Fibroblast of villous mesenchyme (primary cell): ENCODE data around the gene LMO1. TPM values are rescaled to one million over a fixed set of nuclear protein-coding genes. Genes with fewer than 3 reads are reported as not detected.

Experiments used
- DNase-seq: peaks from one replicate; pipeline ENCODE4 v3.0.0-alpha.2; 2010; ENCODE audit warnings: low read depth
- H3K4me3 ChIP-seq: 2 replicates; pipeline ENCODE4 v1.5.1; 2011; ENCODE audit warnings: low read depth, mild to moderate bottlenecking, low read length
- total RNA-seq: library from RNA; depleted of rRNA; stranded (reverse); fragments of >200 nt; gene quantifications from 2 replicates; pipeline ENCODE4 v1.2.3, GENCODE V29; 2012
- TF ChIP-seq, protein P1 (sequence below): IDR thresholded peaks from 2 replicates; pipeline ENCODE4 v1.5.1; 2012; ENCODE audit warnings: low read depth, mild to moderate bottlenecking, low read length; ENCODE audit not compliant: insufficient read depth

Gene LMO1
- total RNA-seq, 1 donor: not detected

DNA sequence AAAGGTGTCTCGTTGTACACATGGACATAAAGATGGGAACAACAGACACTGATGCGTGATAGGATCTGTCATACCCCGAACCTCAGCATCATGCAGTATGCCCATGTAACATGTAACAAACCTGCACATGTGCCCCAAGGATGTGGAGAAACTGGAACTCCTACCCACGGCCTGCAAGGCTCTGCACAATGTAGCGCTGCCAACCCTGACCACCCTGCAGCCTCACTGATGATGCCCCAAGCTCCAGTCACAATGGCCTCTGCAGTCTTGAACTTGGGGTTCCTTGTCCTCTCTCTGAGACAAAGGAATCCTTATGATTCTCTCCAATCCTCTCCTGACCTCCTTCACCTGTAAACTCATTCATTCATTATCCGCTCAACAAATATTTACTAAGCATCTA lies 14.2 kb downstream of the LMO1 start:
- TF ChIP-seq, protein P1, sequence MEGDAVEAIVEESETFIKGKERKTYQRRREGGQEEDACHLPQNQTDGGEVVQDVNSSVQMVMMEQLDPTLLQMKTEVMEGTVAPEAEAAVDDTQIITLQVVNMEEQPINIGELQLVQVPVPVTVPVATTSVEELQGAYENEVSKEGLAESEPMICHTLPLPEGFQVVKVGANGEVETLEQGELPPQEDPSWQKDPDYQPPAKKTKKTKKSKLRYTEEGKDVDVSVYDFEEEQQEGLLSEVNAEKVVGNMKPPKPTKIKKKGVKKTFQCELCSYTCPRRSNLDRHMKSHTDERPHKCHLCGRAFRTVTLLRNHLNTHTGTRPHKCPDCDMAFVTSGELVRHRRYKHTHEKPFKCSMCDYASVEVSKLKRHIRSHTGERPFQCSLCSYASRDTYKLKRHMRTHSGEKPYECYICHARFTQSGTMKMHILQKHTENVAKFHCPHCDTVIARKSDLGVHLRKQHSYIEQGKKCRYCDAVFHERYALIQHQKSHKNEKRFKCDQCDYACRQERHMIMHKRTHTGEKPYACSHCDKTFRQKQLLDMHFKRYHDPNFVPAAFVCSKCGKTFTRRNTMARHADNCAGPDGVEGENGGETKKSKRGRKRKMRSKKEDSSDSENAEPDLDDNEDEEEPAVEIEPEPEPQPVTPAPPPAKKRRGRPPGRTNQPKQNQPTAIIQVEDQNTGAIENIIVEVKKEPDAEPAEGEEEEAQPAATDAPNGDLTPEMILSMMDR: no peak
- H3K4me3 ChIP-seq: no peak overlapping the region
- no peak for DNase-seq

- DNase-seq: no peak
- no peak overlapping the region for H3K4me3 ChIP-seq
- TF ChIP-seq, protein P1: no peak
Observed at GRCh38 chr11:8248786-8249185, 14.9 kb downstream of the LMO1 start.

DNA sequence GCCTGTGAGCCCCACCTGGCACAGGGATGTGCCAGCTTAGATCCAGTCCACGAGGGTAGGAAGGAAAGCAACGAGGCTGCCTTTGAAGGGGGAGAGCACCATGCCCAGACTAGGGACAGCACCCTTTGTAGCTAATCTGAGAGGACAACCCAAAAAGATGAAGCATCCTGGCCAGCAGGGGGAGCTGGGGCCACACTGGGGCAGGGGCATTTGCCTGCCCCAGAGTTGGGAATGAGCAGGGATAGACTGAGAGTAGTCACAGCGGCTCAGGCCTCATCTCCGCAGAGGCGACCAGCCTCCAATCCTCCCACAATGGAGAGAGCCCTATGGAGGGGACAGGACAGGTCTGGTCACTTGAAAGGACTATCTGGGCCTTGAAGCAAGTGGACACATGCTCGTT lies 16.4 kb downstream of the LMO1 start:
- DNase-seq: no peak
- TF ChIP-seq, protein P1: peak; percentile 40

DNA sequence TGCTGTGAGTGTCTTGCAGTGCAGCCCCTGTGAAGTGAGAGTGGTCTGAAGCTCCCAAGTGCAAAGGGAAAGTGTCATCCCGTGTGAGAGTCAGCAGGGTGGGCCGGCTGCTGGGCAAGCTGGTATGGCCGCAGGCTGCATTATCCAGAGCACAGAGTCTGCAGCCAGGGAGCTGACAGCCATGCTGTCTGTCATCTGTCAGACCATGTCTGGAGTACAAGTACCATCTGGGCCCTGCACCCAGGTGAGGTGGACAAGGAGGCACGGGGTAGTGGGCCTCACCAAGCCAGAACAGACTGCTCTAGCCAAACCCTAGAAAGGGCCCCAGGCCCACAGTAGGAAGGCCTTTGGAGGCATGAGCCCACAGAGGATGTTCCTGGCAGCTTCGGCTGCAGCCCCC lies 20.2 kb downstream of the LMO1 start:
- H3K4me3 ChIP-seq: no peak overlapping the region
- no peak for DNase-seq
- TF ChIP-seq, protein P1: no peak

More for the DNA sequence above, 16.4 kb downstream of the LMO1 start:
- no peak overlapping the region for H3K4me3 ChIP-seq

DNA sequence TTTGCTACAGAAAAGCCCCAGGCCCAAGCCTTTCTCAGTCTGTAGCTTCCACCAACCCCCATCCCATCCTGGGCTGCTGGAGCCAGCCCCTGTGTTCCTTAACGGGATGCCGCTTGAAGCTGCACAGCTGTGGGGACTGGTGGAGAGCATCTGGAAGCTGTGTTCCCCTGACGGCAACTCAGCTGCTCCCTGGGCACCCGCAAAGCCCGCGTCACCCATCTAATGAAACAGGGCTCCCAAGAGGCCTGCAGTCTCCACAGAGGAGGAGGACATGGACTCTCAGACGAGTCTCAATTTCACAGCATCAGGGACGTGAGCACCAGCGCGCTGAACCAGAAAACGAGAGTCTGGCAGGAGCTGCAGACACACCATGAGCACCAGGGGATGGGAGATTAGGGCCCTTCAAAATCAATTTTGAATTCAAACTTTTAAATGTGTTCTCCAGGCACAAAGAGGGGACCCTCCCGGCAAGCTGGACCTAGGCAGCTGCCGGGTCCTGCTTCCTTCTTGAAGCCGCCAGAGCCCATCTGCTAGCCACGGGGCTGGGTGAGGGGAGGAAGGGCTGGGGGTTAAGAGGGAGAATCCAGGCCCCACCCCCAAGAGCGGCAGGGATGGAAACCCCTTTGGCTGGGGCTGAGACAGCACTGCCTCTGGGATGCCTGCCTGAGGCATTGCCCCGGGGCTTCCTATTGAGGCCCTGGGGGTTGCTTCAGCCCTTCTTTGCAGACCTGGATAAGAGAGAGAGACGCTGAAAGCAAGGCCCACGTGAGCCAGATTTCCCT lies 21.0 kb downstream of the LMO1 start:
- no peak overlapping the region for H3K4me3 ChIP-seq
- no peak for DNase-seq
- TF ChIP-seq, protein P1: no peak

- no peak overlapping the region for H3K4me3 ChIP-seq
- TF ChIP-seq, protein P1: no peak
- no peak for DNase-seq
Observed at GRCh38 chr11:8242118-8242475, 21.6 kb downstream of the LMO1 start.

GRCh38 chr11:8241373-8242117 lies 22.1 kb downstream of the LMO1 start:
- TF ChIP-seq, protein P1: no peak

More at GRCh38 chr11:8241373-8242117, 22.1 kb downstream of the LMO1 start:
- DNase-seq: no peak
- H3K4me3 ChIP-seq: no peak overlapping the region
